HFFc6 (cell line): Measurements from ENCODE around the gene SLC4A8. TPM values are rescaled to one million over a fixed set of nuclear protein-coding genes. Genes with fewer than 3 reads are reported as not detected.

Experiments
- DNase-seq: peaks from one replicate; pipeline ENCODE4 v3.0.0-alpha.2; 2018
- H3K27ac Mint-ChIP-seq: 2 replicates; pipeline ENCODE4 v1.8.0; 2020; ENCODE audit warnings: mild to moderate bottlenecking, mixed read lengths
- H3K27me3 Mint-ChIP-seq: 2 replicates; pipeline ENCODE4 v1.8.0; 2021; ENCODE audit warnings: mild to moderate bottlenecking, moderate library complexity, mixed read lengths; ENCODE audit not compliant: insufficient read depth
- H3K36me3 Mint-ChIP-seq: 2 replicates; pipeline ENCODE4 v1.8.0; 2021; ENCODE audit warnings: low read depth, mixed read lengths
- H3K4me1 Mint-ChIP-seq: 2 replicates; pipeline ENCODE4 v1.8.0; 2020; ENCODE audit warnings: low read depth, mixed read lengths
- H3K4me3 Mint-ChIP-seq: 2 replicates; pipeline ENCODE4 v1.8.0; 2020; ENCODE audit warnings: mild to moderate bottlenecking, moderate library complexity, mixed read lengths
- H3K9me3 Mint-ChIP-seq: 2 replicates; pipeline ENCODE4 v1.8.0; 2020; ENCODE audit warnings: mild to moderate bottlenecking, mixed read lengths
- CTCF ChIP-seq: fragments of 200-600 bp; sonication (generic); IDR thresholded peaks from 2 replicates; pipeline ENCODE4 v1.5.0; 2021; ENCODE audit warnings: antibody characterized with exemption, mild to moderate bottlenecking
- total RNA-seq, 6 experiments: library from RNA; stranded (reverse); fragmentation: NEBNext Ultra II Directional; extraction: Animal tissue kit (Norgen Biotek cat#: 25700); gene quantifications; 2 replicates in 1 of 6; 3 replicates in 5 of 6; pipeline ENCODE4 v1.2.3, GENCODE V29; 2021

Gene SLC4A8
- total RNA-seq, 6 experiments from 2014 or later: 10.2 to 21.9 (median 14.4) TPM

GRCh38 chr12:51484119-51484518, 59.5 kb downstream of the SLC4A8 start:
- Mint-ChIP-seq H3K4me3 (no peak overlapping the region), H3K4me1 (peaks cover 9% of the 10 kb centered on the region), H3K27me3 (no peaks in the 10 kb centered on the region), H3K36me3 (no peaks in the 10 kb centered on the region), H3K9me3 (no peaks in the 10 kb centered on the region), H3K27ac (no peak overlapping the region)
- TF ChIP-seq CTCF: no peak
- no peak for DNase-seq

- Mint-ChIP-seq H3K4me1 (peaks cover 1% of the 10 kb centered on the region), H3K36me3 (no peaks in the 10 kb centered on the region)
- no peak for TF ChIP-seq CTCF
Observed at GRCh38 chr12:51488281-51488680, 63.6 kb downstream of the SLC4A8 start.

GRCh38 chr12:51493281-51493680, 68.7 kb downstream of the SLC4A8 start:
- no peak for TF ChIP-seq CTCF
- H3K4me3 Mint-ChIP-seq: no peak overlapping the region
- no peaks in the 10 kb centered on the region for H3K9me3 Mint-ChIP-seq
- no peaks in the 10 kb centered on the region for H3K4me1 Mint-ChIP-seq
- DNase-seq: no peak
- no peak overlapping the region for H3K27ac Mint-ChIP-seq
- H3K27me3 Mint-ChIP-seq: no peaks in the 10 kb centered on the region; the same call in 1 of the 2 replicates
- H3K36me3 Mint-ChIP-seq: peaks cover 4% of the 10 kb centered on the region; the same call in 1 of the 2 replicates

More at GRCh38 chr12:51488281-51488680, 63.6 kb downstream of the SLC4A8 start:
- Mint-ChIP-seq H3K27ac (no peak overlapping the region), H3K4me3 (no peak overlapping the region), H3K9me3 (no peaks in the 10 kb centered on the region), H3K27me3 (no peaks in the 10 kb centered on the region)
- DNase-seq: no peak

- Mint-ChIP-seq H3K36me3 (peaks cover 4% of the 10 kb centered on the region; the same call in 1 of the 2 replicates), H3K27me3 (no peaks in the 10 kb centered on the region; the same call in 1 of the 2 replicates), H3K9me3 (no peaks in the 10 kb centered on the region), H3K4me1 (no peaks in the 10 kb centered on the region), H3K27ac (no peak overlapping the region), H3K4me3 (no peak overlapping the region)
- no peak for TF ChIP-seq CTCF
- DNase-seq: no peak
Observed at GRCh38 chr12:51496895-51497294, 72.3 kb downstream of the SLC4A8 start.

GRCh38 chr12:51504851-51505250, 80.2 kb downstream of the SLC4A8 start:
- no peaks in the 10 kb centered on the region; the same call in 1 of the 2 replicates for H3K36me3 Mint-ChIP-seq
- H3K4me1 Mint-ChIP-seq: no peaks in the 10 kb centered on the region
- no peak for DNase-seq
- H3K27ac Mint-ChIP-seq: no peak overlapping the region
- no peak for TF ChIP-seq CTCF
- H3K4me3 Mint-ChIP-seq: no peak overlapping the region
- no peaks in the 10 kb centered on the region for H3K9me3 Mint-ChIP-seq
- H3K27me3 Mint-ChIP-seq: no peaks in the 10 kb centered on the region
